DMS79 treated with DMSO at 0.1 percent for 48 hours (cell line): ENCODE data around the gene B4GALT5.
"Not testable (repeated sequence)": the region's sequence is repeated elsewhere in the genome, so short reads cannot be mapped to it uniquely, and the experiment has no call there.

ENCODE experiments used
- DNase-seq: peaks from one replicate; lab custom pipeline; 2025; lab: John Stamatoyannopoulos, UW

B4GALT5 gene

GRCh38 chr20:49680484-49680883 is 33.2 kb downstream of the B4GALT5 start:
- no peak for DNase-seq

DNA sequence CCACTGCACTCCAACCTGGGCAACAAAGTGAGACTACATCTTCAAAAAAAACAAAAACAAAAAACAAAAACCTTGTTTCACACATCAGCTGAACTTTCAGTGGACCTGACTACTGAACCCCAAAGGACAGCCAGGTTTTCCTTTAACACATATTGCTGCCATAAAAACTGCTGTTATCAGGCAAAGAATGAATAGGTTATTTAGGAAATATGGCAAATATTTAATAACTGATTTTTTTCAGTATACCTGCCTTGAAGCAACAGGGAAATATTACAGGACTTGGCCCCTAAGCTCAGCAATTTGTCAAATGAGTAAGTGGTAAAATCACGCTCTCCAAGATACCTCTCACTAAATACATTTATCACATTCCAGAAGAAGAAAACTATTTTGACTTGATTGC is 34.0 kb downstream of the B4GALT5 start:
- no peak for DNase-seq

- no peak for DNase-seq
Measured at GRCh38 chr20:49677777-49678758, 35.6 kb downstream of the B4GALT5 start.

- DNase-seq = no peak
Measured at GRCh38 chr20:49676581-49677291, 36.9 kb downstream of the B4GALT5 start.

DNA sequence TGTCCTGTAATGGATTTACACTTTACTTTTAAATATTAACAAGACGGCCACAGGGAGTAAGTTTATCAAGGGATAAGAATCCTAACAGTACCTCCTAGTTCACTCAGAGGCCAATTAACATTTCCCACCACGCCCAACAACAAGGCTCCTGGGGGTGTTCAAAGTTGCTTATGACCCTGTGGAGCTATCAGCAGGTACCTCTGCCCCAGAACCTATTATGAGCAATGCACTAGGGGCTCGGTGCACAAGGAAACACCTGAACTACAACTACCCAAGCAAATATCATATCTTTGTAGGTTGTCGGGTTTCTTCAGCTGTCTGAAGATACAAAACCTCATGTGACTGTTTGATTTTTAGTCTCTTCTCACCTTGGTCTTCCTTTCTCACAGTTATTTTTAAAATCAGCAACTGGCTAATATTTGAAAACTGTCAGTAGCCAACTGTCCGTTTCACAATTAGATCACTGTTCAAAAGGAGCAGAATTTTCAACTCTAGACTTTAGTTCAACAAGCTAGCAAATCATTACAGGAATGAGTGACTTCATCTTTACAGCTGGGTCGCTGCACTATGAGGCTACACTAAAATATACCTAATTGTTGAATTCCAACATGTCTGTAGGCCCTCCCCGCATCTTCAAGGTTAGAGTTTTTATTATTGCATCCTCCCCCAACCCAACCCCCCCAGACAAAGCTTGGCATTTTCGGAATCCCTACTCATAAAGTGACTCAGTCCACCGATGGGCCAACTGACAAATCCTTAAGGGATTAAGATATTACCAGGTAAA is 38.1 kb downstream of the B4GALT5 start:
- DNase-seq = no peak

- no peak for DNase-seq
Measured at GRCh38 chr20:49674383-49675352, 39.0 kb downstream of the B4GALT5 start.

DNA sequence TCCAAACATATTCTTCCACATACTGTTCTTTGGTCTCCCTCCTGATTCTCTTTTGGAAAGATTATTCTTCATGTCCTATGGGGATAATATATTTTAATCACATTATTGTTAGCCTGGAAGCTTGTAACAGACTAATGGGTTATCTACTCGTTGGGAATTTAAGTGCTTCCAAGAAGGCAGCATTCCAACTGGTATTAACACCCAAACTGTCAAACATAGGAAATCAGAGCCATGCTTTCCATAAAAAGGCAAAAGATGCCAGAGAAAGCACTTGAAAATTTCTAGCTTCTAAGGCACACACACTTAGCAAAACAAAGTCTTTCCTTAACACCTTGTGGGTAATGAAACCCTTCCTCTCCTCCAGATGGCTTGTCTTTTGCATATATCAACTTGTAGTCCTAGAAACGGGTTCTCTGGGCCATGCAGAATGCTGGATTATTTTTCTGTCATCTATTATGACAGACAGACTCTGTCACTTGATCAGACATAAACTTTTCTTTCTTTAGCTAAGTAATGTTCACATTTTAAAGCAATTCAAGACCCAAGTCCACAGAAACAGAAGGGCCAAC is 41.5 kb downstream of the B4GALT5 start:
- DNase-seq = no peak

DNA sequence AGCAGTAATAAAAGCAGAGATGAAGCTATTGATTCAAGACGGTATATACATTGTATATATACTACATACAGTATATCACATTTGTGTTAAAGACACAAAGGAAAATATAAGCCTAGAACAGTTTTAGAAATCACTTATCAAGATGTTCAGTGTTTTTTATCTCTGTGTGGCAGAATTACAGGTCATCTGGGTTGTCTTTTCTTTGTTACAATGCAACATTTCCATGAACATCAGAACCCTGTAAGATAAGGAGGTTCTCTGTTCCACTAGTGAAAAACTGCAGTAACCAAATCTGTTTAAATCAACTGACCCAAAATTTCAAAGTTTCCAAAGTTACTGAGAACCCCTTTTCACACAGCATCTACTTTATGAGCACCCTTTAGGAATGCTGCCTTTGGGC is 42.2 kb downstream of the B4GALT5 start:
- DNase-seq = no peak

GRCh38 chr20:49669601-49670189 is 44.0 kb downstream of the B4GALT5 start:
- DNase-seq = no peak

DNA sequence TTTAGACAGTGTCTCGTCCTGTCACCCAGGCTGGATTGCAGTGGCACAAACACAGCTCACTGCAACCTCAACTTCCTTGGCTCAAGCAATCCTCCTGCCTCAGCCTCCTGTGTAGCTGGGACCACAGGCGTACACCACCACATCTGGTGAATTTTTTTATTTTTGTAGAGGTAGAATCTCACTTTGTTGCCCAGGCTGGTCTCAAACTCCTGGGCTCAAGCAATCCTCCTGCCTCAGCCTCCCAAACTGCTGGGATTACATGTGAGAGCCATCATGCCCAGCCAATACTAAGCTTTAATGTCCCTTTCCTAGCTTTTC is 44.8 kb downstream of the B4GALT5 start:
- DNase-seq = not testable (repeated sequence)

GRCh38 chr20:49668181-49668877 is 45.3 kb downstream of the B4GALT5 start:
- no peak for DNase-seq

- DNase-seq = no peak
Measured at GRCh38 chr20:49666911-49667310, 46.8 kb downstream of the B4GALT5 start.

- no peak for DNase-seq
Measured at GRCh38 chr20:49665796-49666195, 47.9 kb downstream of the B4GALT5 start.

DNA sequence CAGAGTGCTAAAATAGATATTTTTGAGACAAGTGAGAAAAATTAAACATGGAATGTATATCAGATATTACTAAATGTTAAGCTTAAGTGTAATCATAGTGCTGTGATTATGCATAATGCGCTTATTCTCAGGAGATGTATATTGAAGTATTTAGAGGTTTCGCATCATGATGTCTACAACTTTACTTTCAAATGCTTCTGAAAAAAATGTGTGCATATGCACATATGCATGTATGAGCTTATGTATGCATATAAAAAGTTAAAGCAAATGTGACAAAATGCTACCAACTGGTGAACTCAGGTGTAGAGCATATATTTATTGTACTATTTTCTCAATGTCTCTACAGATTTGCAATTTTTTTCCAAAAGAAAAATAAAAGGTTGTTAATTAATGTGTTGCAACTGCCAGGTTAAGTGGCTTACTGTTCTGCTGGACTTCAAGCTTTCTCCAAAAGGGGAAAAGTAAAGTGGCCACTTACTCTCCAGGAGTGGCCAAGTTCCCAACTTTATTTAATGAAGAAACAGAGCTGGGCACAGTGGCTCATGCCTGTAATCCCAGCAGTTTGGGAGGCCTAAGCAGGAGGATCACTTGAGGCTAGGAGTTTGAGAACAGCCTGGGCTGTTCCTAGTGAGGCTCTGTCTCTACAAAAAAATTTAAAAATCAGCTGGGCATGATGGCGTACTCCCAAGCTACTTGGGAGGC is 48.9 kb downstream of the B4GALT5 start:
- no peak for DNase-seq

GRCh38 chr20:49663112-49663511 is 50.6 kb downstream of the B4GALT5 start:
- DNase-seq = no peak

DNA sequence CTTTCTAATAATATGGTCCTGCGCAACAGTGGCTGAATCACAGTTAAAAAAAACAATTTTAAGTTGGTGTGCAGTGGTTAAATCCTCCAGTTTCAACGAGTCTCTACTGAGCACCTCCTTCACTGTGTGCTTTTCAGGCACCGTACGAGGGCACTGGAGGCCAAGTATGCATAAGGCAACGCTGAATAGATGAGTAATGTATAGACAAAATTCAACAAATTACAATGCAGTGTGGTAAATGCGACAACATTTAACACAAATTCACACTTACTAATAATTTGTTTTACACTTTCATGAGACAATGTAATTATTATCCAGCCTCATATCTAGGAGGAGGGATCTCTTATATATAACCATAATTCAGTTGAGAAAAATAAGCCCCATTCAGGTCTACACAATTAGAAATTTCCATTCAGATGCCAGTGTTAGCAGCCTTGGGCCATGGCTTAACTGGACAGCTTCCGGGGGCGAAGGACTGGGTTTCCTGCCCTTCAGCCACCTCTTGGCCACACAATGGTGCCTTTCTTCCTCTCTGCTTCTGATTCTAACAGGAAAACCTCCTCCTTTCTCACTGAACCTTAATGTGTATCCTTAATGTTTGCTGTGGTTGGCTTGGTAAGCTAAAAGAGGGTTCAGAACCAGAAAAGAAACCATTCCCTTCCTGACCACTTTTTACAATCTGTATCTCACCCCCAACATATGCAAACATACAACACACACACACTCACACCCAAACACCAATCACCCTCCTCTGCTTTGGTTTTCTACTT is 51.9 kb downstream of the B4GALT5 start:
- peak; percentile 17 for DNase-seq

DNA sequence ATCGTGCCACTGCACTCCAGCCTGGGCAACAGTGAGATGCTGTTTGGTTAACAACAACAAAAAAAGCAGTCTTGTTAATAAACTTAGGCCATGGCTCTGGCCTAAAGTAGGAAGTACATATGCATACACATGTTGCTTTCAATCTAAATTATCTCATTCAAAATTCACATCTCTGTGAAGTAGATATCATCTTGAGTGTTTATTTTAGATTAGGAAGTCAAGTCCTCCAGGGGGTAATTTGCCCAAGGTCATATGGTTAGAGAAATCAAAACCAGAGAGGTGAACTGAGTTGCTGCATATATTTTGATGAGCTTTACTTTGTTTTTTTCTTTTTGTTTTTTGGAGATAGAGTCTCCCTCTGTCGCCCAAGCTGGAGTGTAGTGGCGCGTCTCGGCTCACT is 52.8 kb downstream of the B4GALT5 start:
- DNase-seq = peak; percentile 44

DNA sequence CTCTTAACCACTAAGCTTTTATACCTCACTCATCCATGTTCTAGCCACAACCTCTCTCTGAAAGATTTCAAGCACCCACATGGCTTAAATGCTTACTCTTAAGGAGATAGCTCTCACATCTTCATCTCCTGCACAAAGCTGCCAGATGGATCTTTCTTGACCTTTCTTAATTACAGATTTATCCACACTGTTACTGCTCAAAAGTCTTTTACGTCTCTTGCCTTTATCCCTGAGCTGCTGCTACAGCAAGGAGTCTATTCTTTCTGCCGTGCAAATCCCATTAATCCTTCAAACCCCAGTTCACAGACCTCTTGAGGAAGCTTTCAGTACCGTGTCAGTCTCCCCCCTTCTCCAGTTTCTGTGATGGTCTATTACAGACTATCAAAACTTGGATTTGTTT is 54.6 kb downstream of the B4GALT5 start:
- DNase-seq = no peak

DNA sequence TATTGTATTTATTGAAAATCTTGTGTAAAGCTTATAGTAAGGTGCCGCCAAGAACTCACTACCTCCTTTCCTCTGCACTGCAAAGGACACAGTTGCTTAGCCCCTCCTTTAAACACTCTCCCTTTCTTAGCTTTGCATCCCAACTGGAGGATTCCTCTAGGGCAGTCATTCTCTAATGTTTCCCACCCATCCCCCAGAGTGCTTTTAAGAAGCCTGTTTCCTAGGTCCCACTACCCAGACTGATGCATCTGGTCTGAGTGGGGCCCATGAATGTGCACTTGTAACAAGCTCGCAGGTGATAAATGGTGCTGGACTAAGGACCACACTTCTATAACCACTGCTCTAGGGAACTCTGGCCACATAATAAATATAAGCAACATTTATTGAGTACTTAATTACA is 55.2 kb downstream of the B4GALT5 start:
- no peak for DNase-seq
